MM.1S (cell line): Measurements from ENCODE around the gene DIP2C.

Experiments used
- EZH2 ChIP-seq: fragments of 300-600 bp; sonication (generic); optimal IDR thresholded peaks from 2 replicates; pipeline ENCODE3; 2017; ENCODE audit warnings: low read depth, mild to moderate bottlenecking, antibody characterized with exemption, low read length, mixed read lengths
- EZH2phosphoT487 ChIP-seq: fragments of 300-600 bp; sonication (generic); IDR thresholded peaks from 2 replicates; pipeline ENCODE4 v1.6.1; 2018; ENCODE audit warnings: antibody characterized with exemption, low read length
- TF ChIP-seq, protein P1 (sequence below): fragments of 300-600 bp; sonication (generic); IDR thresholded peaks from 2 replicates; pipeline ENCODE4 v1.5.1; 2016; ENCODE audit warnings: antibody characterized with exemption, low read length, mixed read lengths

DNA sequence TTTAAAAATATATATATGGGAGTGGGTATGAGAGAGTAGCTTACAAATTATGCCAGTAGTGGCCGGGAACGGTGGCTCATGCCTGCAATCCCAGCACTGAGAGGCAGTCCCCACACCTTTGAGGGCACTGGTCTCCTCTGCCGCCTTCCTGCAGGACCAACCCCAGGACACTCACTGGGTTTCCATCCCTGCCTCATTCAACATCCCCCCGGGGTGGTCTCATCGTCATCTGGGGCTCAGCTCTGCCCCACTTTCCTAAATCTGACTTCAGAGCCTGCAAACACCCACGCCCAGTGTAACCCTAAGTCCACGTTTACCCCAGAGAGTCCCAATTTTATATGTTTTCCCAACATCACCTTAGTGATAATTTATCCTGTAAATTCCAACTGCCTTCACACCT lies 96.5 kb downstream of the DIP2C start:
- TF ChIP-seq, protein P1, sequence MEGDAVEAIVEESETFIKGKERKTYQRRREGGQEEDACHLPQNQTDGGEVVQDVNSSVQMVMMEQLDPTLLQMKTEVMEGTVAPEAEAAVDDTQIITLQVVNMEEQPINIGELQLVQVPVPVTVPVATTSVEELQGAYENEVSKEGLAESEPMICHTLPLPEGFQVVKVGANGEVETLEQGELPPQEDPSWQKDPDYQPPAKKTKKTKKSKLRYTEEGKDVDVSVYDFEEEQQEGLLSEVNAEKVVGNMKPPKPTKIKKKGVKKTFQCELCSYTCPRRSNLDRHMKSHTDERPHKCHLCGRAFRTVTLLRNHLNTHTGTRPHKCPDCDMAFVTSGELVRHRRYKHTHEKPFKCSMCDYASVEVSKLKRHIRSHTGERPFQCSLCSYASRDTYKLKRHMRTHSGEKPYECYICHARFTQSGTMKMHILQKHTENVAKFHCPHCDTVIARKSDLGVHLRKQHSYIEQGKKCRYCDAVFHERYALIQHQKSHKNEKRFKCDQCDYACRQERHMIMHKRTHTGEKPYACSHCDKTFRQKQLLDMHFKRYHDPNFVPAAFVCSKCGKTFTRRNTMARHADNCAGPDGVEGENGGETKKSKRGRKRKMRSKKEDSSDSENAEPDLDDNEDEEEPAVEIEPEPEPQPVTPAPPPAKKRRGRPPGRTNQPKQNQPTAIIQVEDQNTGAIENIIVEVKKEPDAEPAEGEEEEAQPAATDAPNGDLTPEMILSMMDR = no peak
- no peak for TF ChIP-seq EZH2
- no peak for TF ChIP-seq EZH2phosphoT487
